NCI-H146 treated with DMSO at 0.1 percent for 48 hours (cell line): ENCODE measurements around the gene CALHM5.

ENCODE experiments used
- DNase-seq: peaks from one replicate; lab custom pipeline; 2025; ENCODE audit not compliant: unreplicated experiment; lab: John Stamatoyannopoulos, UW

CALHM5 gene

DNA sequence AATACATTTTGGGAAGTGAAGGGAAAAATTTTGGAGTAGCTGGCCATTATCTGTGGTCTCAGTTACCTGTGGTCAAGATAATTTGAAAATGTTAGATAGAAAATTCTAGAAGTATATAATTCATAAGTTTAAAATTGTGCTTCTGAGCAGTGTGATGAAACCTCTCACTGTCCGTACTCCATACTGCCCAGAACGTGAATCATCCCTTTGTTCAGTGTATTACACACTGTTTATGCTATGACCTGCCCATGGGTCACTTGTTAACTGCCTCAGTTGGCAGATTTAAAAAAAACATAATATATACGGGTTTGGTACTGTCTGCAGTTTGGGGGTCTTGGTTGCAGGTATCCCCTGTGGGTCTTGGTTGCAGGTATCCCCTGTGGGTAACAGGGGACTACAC, 4.1 kb upstream of the CALHM5 start:
- no peak for DNase-seq

DNA sequence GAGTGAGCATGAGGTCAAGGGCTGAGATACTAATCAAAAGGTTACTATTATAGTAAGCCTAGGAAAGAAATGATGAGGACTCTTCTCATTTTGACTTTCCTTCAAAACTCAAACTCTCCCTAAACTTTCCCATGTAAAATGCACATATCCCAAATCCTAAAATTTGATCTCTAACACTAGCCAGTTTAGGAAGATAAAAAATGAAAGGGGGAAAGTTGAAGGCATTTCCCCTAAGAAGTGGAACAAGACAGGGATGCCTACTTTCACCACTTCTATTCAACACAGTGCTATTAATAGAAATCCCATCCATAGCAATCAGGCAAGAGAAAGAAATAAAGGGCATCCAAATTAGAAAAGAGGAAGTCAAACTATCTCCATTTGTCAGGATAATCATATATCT, 2.9 kb upstream of the CALHM5 start:
- DNase-seq: no peak

DNA sequence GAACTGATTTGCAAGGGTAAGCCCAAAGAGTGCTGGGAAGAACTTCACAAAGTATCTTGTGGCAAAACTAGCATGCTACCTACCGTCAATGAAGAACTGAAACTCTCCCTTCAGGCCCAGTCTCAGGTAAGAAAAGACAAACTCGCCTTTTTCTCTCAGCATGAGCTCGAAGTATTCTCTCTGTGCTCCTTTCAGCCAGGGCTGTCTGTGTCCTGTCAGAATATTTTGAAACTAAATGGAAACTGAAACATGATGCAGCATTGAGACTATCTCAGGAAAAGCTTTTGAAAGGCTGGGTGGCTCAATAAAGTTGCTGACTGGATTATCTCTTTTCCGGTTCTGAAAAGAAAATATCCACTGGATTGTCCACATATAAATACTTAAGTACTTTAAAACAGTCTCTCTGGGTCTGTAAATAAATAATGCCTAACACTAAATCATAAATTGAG, 696 bp downstream of the CALHM5 start:
- DNase-seq: no peak

DNA sequence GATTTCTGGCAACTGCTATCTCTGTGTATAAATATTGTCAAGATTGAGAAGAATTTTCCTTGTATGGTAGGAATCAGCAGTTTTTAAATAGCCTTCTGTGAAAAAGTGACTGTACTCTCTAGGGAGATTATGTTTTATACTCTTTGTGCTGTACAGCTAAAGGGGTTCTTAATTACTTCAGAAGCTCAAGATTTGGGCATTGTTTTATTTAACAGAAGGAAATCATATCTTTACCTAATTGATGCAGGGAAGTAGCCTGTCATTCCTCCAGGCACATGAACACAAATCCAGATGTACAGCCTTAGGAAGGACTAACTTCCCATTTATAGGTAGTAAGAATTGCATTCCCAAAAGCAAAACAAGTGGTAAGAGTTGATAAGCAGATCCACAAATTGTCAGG, 1.3 kb downstream of the CALHM5 start:
- DNase-seq: no peak

DNA sequence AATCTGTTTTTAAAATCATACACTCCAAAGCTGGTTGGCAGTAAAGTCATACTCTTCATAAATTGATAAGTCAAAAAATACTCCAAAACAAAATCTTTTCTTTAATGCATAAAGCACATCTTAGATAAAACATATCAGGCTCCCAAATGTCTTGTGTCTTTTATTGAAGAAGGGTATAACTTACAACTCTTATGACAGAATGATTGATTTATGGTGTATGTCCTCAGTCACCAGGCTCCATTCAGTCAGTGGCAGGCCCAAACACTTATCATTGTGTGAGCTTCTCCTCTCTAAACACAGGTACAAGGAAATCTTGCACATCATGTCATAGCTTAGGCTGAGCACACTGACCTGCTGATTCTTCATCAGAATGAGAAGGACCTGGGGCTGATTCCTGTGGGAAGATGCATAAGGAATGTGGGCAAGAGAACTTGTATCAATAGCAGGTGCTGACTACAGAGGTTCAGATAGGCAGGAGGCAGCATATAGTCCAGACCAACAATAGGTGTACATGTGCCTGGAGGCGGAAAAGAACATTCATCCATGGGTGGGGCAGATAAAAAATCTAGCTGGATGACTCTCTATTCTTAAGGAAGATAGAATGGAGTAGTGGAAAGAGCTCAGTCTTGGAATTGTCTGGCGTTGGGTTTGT, 1.9 kb downstream of the CALHM5 start:
- DNase-seq: no peak

DNA sequence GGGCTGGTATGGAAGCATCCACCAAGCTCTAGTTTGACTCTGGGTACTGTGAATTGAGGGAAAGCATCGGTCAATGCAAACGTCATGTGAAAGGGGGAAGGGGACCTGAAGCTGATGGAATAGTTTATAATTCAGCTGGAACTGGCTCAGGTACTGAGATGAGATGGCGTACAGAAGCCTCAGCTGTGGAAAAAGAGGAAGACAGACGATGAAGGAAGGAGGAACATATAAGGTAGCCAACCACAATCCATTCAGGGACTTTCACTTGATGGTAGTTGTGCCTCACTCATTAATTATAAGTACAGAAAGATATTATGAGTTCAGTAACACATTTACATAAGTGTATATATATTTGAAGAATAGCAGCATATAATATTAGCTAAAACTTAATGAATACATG, 2.7 kb downstream of the CALHM5 start:
- DNase-seq: no peak

GRCh38 chr6:116515141-116515540, 3.7 kb downstream of the CALHM5 start:
- no peak for DNase-seq

- no peak for DNase-seq
Measured at GRCh38 chr6:116518621-116519368, 7.4 kb downstream of the CALHM5 start.

GRCh38 chr6:116522896-116523295, 11.5 kb downstream of the CALHM5 start:
- no peak for DNase-seq

- no peak for DNase-seq
Measured at GRCh38 chr6:116524236-116524635, 12.8 kb downstream of the CALHM5 start.

GRCh38 chr6:116528133-116528532, 16.7 kb downstream of the CALHM5 start:
- DNase-seq: no peak

- no peak for DNase-seq
Measured at GRCh38 chr6:116528780-116529179, 17.3 kb downstream of the CALHM5 start.

DNA sequence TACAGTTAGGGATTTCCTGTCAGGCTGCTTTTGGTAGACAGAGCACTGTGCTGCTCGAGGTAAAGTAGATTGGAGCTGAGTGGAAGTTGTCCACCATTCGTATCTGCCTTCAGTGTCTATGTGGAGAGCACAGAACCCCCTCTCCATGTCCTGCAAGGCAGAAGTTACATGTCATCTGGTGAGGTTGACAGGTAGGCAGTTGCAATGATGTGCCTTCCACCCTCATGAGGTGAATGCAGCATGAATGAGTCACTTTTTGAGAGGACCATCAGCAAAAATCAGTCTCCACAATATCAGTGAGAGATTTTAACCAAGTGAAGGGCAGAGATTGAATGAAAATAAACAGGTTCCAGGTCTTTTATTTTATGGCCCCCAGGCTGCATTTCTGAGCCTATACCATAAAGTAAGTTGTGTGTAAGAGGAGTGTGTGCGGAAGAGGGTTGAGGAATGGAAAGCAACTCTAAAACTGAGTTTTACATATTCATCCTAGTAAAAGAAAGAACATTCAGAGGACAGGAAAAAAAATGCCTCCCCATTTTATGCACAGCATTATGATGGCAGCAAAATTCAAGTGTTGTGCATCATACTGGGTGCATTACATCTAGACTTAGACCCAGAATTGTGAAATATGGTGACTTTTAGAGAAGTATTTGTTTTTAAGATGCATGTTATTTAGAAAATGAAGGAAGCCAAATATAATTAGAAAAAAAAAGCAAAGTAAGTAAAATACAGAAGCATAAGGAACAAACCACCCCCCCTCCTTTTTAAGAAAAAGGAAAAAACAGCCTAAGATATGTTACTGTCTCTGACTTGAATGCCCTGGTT, 18.2 kb downstream of the CALHM5 start:
- DNase-seq: no peak

DNA sequence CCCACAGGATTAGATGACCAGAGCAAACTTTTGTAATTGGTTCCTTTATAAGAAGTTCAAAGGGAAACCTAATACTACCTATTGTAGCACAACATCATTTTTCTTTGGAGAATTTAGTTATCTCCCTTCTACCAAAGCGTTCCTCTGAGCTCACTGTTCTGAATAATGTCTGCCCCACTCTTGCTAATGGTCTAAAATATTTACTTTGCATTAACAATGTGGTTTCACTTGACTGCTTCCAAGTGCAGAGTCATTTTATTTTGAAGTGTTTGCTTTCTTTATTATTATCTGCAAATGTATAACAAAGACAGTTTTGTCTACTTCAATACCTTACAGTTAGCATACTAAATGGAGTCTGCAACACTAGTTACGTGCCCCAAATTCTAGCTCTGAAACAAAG, 19.0 kb downstream of the CALHM5 start:
- DNase-seq: peak; percentile 70

DNA sequence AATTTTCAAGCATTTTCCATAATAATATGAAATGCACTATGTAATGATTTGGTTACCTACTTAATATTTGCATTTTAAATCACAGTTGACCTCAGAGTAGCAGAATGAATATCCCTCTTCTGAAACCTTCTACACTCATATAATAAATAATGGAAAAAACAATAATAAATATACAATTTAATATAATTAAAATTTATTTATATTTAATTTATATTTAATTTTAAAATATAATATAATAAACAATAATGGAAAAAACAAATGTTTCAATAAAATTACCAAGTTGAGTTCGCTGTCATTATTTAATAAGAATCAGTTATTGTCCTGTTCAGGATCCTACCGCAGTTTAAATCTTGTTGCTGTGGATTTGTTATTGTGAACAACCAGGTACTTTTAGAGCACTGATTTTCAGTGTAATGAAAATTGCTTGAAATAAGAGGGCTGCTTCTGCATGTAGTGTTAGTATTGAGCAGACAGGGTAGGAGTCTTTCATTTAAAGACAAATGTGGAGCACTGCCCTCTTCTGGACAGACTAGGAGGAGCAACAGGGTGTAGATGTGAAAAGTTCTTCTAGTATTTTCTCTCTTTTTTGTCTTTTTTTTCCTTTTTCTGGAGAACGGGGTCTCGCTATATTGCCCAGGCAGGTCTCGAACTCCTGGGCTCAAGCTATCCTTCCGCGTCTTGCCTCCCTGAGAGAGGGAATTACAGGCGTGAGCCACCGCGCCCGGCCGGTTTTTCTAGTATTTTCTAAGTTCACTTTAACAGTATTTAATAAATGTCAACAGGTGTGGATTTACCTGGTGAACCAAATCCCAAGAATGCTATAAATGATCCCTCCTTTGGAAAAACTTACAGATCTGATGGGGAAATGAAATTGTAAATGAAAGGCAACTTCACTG, 20.5 kb downstream of the CALHM5 start:
- DNase-seq: peak; percentile 22

DNA sequence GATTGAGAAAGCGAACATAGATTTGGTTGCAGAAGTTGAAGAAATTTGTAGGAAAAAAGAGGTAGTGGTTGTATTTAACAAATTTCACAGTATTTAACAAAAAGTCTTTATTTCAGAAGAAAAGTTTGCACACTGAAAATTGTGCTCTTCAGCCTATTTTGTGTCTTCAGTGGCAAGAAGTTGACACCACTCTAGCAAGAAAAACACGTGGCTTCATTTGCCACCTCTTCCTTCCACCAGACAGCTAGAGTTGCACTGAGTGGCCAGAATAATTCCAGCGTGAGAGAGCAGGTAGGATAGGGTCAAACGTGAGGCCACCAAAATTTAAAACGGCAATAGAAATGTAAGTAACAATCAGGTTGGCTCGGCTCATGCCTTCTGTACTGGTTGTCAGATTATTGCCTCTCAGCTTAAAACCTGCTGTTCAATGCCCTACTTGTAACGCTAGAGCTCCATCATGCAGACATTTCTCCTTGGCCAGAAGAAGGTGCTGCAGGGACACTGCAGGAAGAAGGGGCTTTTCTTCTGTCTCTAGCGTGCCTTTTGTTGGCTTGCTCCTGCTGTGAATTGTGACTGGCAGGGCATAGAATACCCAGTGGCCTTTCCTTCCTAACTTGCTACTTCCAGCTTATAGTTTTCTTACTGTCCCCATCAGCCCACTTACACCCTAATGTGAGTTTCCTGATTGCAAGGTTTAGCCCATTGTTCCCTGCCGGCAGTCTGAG, 22.0 kb downstream of the CALHM5 start:
- no peak for DNase-seq

DNA sequence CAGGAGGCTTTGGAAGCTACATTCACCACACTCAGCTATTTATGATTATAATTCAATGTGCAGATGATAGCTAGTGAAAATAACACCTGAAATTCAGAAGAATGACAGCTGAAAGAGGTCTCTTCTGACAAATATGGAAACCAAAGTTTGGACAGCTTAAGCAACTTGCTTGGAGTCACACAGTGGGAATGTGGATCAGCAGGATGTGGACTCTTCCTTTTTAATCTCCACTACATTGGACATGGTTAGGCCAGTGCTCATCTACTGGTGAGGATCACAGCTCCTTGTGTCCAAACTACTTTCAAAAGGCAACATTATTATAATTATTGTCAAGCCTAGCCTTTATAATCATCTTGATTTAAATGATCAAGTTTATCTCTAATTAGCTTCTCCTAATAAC, 23.7 kb downstream of the CALHM5 start:
- DNase-seq: no peak

DNA sequence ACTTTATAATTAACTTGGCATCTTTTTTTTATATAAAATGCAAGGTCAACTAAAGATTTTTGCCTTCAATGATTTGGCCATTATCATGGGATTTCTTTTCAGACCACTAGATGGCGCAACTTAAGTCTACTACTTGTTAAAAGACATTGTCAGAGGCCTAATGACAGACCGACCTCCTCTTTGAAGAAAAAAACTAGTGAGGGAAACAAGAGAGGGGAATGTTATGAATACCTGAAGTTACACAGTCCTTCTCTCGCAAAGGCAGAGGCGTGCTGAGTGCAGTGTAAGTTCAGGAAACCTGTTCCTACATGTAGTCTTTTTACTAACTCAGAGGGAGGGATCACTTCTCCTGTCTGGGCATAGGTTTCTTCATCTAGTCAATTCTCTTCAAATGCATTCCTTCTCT, 24.8 kb downstream of the CALHM5 start:
- DNase-seq: peak; percentile 26

DNA sequence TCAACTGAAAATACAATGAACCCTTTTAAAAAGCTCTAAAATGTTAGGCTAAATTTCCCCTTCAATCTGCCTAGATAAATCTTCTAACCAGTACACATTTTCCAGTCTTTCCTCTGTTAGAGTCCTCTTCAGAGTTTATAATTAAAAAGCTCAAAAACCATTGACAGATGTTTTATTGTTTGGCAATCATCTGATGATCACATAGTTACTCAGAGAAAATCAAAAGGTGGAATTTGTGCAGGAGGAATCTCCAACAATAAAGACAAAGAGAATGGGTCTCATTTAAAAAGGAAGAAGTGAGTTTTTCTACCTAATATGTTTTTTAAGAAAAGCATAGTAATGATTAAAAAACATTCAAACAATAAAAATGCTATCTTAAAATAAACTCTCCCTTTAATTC, 31.0 kb downstream of the CALHM5 start:
- DNase-seq: no peak

DNA sequence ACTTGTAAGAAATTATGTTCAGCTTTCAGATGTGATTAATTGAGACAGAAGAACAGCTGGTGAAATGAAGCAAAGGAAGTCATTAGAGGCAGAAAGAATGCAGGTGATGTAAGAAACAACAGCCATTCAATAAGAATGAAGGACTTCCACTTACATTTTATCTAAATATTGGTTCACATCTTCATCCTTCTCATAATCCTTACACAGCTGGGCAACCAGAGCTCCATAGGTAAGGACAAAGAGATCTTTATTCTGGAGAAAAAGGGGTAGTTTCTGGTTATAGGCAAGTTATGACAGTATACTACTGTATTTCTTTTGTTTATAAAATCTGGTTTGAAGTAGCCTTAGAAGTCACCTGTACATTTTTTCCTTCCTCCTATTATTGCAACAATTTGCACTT, 31.7 kb downstream of the CALHM5 start:
- DNase-seq: no peak
